HG03520 (cell line): ENCODE measurements around the gene KRTAP5-7.
"Not testable (repeated sequence)": the region's sequence is repeated elsewhere in the genome, so short reads cannot be mapped to it uniquely, and the experiment has no call there.

ENCODE experiments used
- ATAC-seq: cut with Tn5 transposase; IDR thresholded peaks from one replicate; pipeline ENCODE4 v1.9.1; 2021; ENCODE audit warnings: mild to moderate bottlenecking, moderate library complexity; ENCODE audit not compliant: unreplicated experiment

Gene KRTAP5-7

GRCh38 chr11:71526796-71527575, at the start of gene KRTAP5-7:
KRTAP5-7 (plus strand) TSS chr11:71527267; CDS start chr11:71527301, 34 bp downstream.
- not testable (repeated sequence) for ATAC-seq

- no peak for ATAC-seq
Observed at GRCh38 chr11:71477641-71478527, 49.2 kb upstream of the KRTAP5-7 start.

- no peak for ATAC-seq
Observed at GRCh38 chr11:71478528-71478840, 48.6 kb upstream of the KRTAP5-7 start.

GRCh38 chr11:71481101-71481960, 45.7 kb upstream of the KRTAP5-7 start:
- no peak for ATAC-seq

GRCh38 chr11:71482216-71482615, 44.9 kb upstream of the KRTAP5-7 start:
- ATAC-seq, result no peak

GRCh38 chr11:71482746-71483364, 44.2 kb upstream of the KRTAP5-7 start:
- no peak for ATAC-seq

- ATAC-seq, result no peak
Observed at GRCh38 chr11:71483692-71484091, 43.4 kb upstream of the KRTAP5-7 start.

GRCh38 chr11:71484248-71485062, 42.6 kb upstream of the KRTAP5-7 start:
- ATAC-seq, result no peak

- no peak for ATAC-seq
Observed at GRCh38 chr11:71485063-71485399, 42.0 kb upstream of the KRTAP5-7 start.

- no peak for ATAC-seq
Observed at GRCh38 chr11:71485466-71485865, 41.6 kb upstream of the KRTAP5-7 start.

GRCh38 chr11:71486320-71486719, 40.7 kb upstream of the KRTAP5-7 start:
- ATAC-seq, result no peak

GRCh38 chr11:71488681-71489270, 38.3 kb upstream of the KRTAP5-7 start:
- ATAC-seq, result no peak

GRCh38 chr11:71489311-71490043, 37.6 kb upstream of the KRTAP5-7 start:
- ATAC-seq, result no peak

GRCh38 chr11:71490044-71490730, 36.9 kb upstream of the KRTAP5-7 start:
- ATAC-seq, result no peak

GRCh38 chr11:71490731-71491390, 36.2 kb upstream of the KRTAP5-7 start:
- ATAC-seq, result no peak

- ATAC-seq, result no peak
Observed at GRCh38 chr11:71491531-71491930, 35.5 kb upstream of the KRTAP5-7 start.

GRCh38 chr11:71491940-71492339, 35.1 kb upstream of the KRTAP5-7 start:
- ATAC-seq, result no peak
